BLaER1 (cell line): ENCODE measurements around the gene SETD3.

Source experiments
- H3K27ac ChIP-seq: shearing (Covaris generic); formaldehyde crosslinking; 2 replicates; pipeline ENCODE4 v1.8.1; 2022
- H3K27me3 ChIP-seq: shearing (Covaris generic); formaldehyde crosslinking; 2 replicates; pipeline ENCODE4 v1.8.1; 2022
- H3K36me3 ChIP-seq: shearing (Covaris generic); formaldehyde crosslinking; 2 replicates; pipeline ENCODE4 v1.8.1; 2022
- H3K4me1 ChIP-seq: shearing (Covaris generic); formaldehyde crosslinking; 2 replicates; pipeline ENCODE4 v1.8.1; 2022
- H3K4me2 ChIP-seq: shearing (Covaris generic); formaldehyde crosslinking; 2 replicates; pipeline ENCODE4 v1.8.1; 2022
- H3K4me3 ChIP-seq: shearing (Covaris generic); formaldehyde crosslinking; 2 replicates; pipeline ENCODE4 v1.8.1; 2022
- H3K9ac ChIP-seq: shearing (Covaris generic); formaldehyde crosslinking; 2 replicates; pipeline ENCODE4 v1.8.1; 2022
- H3K9me3 ChIP-seq: shearing (Covaris generic); formaldehyde crosslinking; 2 replicates; pipeline ENCODE4 v1.8.1; 2022
- H4K20me1 ChIP-seq: shearing (Covaris generic); formaldehyde crosslinking; 2 replicates; pipeline ENCODE4 v1.8.1; 2022
- Cebpa-rat ChIP-seq: shearing (Covaris generic); IDR thresholded peaks from 2 replicates; pipeline ENCODE4 v1.8.1; 2022

The SETD3 gene

GRCh38 chr14:99475179-99475578 is 5.5 kb downstream of the SETD3 start:
- H3K36me3 ChIP-seq, result no peaks in the 10 kb centered on the region
- H3K9ac ChIP-seq, result no peak overlapping the region
- no peak overlapping the region for H3K27ac ChIP-seq
- H3K4me1 ChIP-seq, result peaks cover 32% of the 10 kb centered on the region
- no peak overlapping the region for H3K4me2 ChIP-seq
- H3K4me3 ChIP-seq, result no peak overlapping the region
- H3K27me3 ChIP-seq, result no peaks in the 10 kb centered on the region
- no peak for TF ChIP-seq Cebpa-rat
- peaks cover 100% of the 10 kb centered on the region for H4K20me1 ChIP-seq
- no peaks in the 10 kb centered on the region for H3K9me3 ChIP-seq

GRCh38 chr14:99473458-99473857 is 7.2 kb downstream of the SETD3 start:
- Histone ChIP-seq H4K20me1 (peaks cover 100% of the 10 kb centered on the region), H3K9me3 (no peaks in the 10 kb centered on the region), H3K4me3 (no peak overlapping the region), H3K9ac (no peak overlapping the region), H3K36me3 (no peaks in the 10 kb centered on the region), H3K27ac (no peak overlapping the region), H3K27me3 (no peaks in the 10 kb centered on the region), H3K4me2 (no peak overlapping the region), H3K4me1 (peaks cover 33% of the 10 kb centered on the region)
- no peak for TF ChIP-seq Cebpa-rat

GRCh38 chr14:99472937-99473336 is 7.7 kb downstream of the SETD3 start:
- Histone ChIP-seq H3K4me2 (no peak overlapping the region), H3K4me3 (no peak overlapping the region), H3K4me1 (peaks cover 33% of the 10 kb centered on the region), H3K27ac (no peak overlapping the region), H4K20me1 (peaks cover 100% of the 10 kb centered on the region), H3K36me3 (no peaks in the 10 kb centered on the region), H3K9me3 (no peaks in the 10 kb centered on the region), H3K27me3 (no peaks in the 10 kb centered on the region), H3K9ac (no peak overlapping the region)
- no peak for TF ChIP-seq Cebpa-rat

- Histone ChIP-seq H3K9ac (no peak overlapping the region), H3K27me3 (no peaks in the 10 kb centered on the region), H3K36me3 (peaks cover 8% of the 10 kb centered on the region; the same call in 1 of the 2 replicates), H3K4me3 (no peak overlapping the region), H4K20me1 (peaks cover 100% of the 10 kb centered on the region), H3K4me1 (peaks cover 38% of the 10 kb centered on the region), H3K9me3 (no peaks in the 10 kb centered on the region), H3K4me2 (no peak overlapping the region), H3K27ac (no peak overlapping the region)
- no peak for TF ChIP-seq Cebpa-rat
These were observed 8.9 kb downstream of the SETD3 start for GRCh38 chr14:99471731-99472130.

- peaks cover 44% of the 10 kb centered on the region for H3K4me1 ChIP-seq
- no peak overlapping the region for H3K4me3 ChIP-seq
- TF ChIP-seq Cebpa-rat, result no peak
- no peak overlapping the region for H3K4me2 ChIP-seq
- peaks cover 32% of the 10 kb centered on the region for H3K36me3 ChIP-seq
- H3K27ac ChIP-seq, result no peak overlapping the region
- H4K20me1 ChIP-seq, result peaks cover 100% of the 10 kb centered on the region
- no peaks in the 10 kb centered on the region for H3K27me3 ChIP-seq
- no peak overlapping the region for H3K9ac ChIP-seq
- H3K9me3 ChIP-seq, result no peaks in the 10 kb centered on the region
These were observed 11.6 kb downstream of the SETD3 start for GRCh38 chr14:99468836-99469592.

- no peaks in the 10 kb centered on the region for H3K9me3 ChIP-seq
- no peaks in the 10 kb centered on the region for H3K27me3 ChIP-seq
- H3K27ac ChIP-seq, result no peak overlapping the region
- peaks cover 42% of the 10 kb centered on the region for H3K36me3 ChIP-seq
- peaks cover 100% of the 10 kb centered on the region for H4K20me1 ChIP-seq
- H3K4me1 ChIP-seq, result peaks cover 44% of the 10 kb centered on the region
- no peak for TF ChIP-seq Cebpa-rat
- no peak overlapping the region for H3K9ac ChIP-seq
- no peak overlapping the region for H3K4me2 ChIP-seq
- no peak overlapping the region for H3K4me3 ChIP-seq
These were observed 12.6 kb downstream of the SETD3 start for GRCh38 chr14:99468081-99468480.

GRCh38 chr14:99467336-99468078 is 13.2 kb downstream of the SETD3 start:
- TF ChIP-seq Cebpa-rat, result no peak
- Histone ChIP-seq H4K20me1 (peaks cover 100% of the 10 kb centered on the region), H3K4me1 (peaks cover 44% of the 10 kb centered on the region), H3K27me3 (no peaks in the 10 kb centered on the region), H3K9ac (0 out of 2 replicates have a peak overlapping the region, but pooled peaks have one; percentile 1), H3K4me2 (0 out of 2 replicates have a peak overlapping the region, but pooled peaks have one; percentile 1), H3K27ac (no peak overlapping the region), H3K9me3 (no peaks in the 10 kb centered on the region), H3K4me3 (no peak overlapping the region), H3K36me3 (peaks cover 48% of the 10 kb centered on the region)

GRCh38 chr14:99466758-99467157 is 13.9 kb downstream of the SETD3 start:
- peaks cover 100% of the 10 kb centered on the region for H4K20me1 ChIP-seq

GRCh38 chr14:99465288-99465687 is 15.4 kb downstream of the SETD3 start:
- Histone ChIP-seq H4K20me1 (peaks cover 96% of the 10 kb centered on the region), H3K4me1 (peaks cover 39% of the 10 kb centered on the region), H3K4me2 (no peak overlapping the region), H3K27me3 (no peaks in the 10 kb centered on the region), H3K27ac (no peak overlapping the region), H3K9ac (no peak overlapping the region), H3K4me3 (no peak overlapping the region), H3K9me3 (no peaks in the 10 kb centered on the region), H3K36me3 (peaks cover 70% of the 10 kb centered on the region)
- no peak for TF ChIP-seq Cebpa-rat

More at GRCh38 chr14:99466758-99467157, 13.9 kb downstream of the SETD3 start:
- H3K36me3 ChIP-seq, result peaks cover 55% of the 10 kb centered on the region
- H3K27me3 ChIP-seq, result no peaks in the 10 kb centered on the region
- H3K9me3 ChIP-seq, result no peaks in the 10 kb centered on the region
- TF ChIP-seq Cebpa-rat, result no peak
- H3K4me3 ChIP-seq, result no peak overlapping the region
- peaks cover 44% of the 10 kb centered on the region for H3K4me1 ChIP-seq
- H3K9ac ChIP-seq, result no peak overlapping the region
- no peak overlapping the region for H3K4me2 ChIP-seq
- H3K27ac ChIP-seq, result no peak overlapping the region

- Histone ChIP-seq H3K36me3 (peaks cover 81% of the 10 kb centered on the region), H3K9ac (no peak overlapping the region), H3K27me3 (no peaks in the 10 kb centered on the region), H3K9me3 (no peaks in the 10 kb centered on the region), H3K27ac (no peak overlapping the region), H3K4me2 (no peak overlapping the region), H3K4me1 (peaks cover 27% of the 10 kb centered on the region), H4K20me1 (peaks cover 96% of the 10 kb centered on the region), H3K4me3 (no peak overlapping the region)
- no peak for TF ChIP-seq Cebpa-rat
These were observed 16.7 kb downstream of the SETD3 start for GRCh38 chr14:99463974-99464373.
